ENCODE measurements around the gene NDUFA6. TPM values are rescaled to one million over a fixed set of nuclear protein-coding genes. Genes with fewer than 3 reads are reported as not detected.

The NDUFA6 gene
- total RNA-seq, 6 experiments from 2014 or later: 69.6 to 90.2 (median 81.9) TPM

DNA sequence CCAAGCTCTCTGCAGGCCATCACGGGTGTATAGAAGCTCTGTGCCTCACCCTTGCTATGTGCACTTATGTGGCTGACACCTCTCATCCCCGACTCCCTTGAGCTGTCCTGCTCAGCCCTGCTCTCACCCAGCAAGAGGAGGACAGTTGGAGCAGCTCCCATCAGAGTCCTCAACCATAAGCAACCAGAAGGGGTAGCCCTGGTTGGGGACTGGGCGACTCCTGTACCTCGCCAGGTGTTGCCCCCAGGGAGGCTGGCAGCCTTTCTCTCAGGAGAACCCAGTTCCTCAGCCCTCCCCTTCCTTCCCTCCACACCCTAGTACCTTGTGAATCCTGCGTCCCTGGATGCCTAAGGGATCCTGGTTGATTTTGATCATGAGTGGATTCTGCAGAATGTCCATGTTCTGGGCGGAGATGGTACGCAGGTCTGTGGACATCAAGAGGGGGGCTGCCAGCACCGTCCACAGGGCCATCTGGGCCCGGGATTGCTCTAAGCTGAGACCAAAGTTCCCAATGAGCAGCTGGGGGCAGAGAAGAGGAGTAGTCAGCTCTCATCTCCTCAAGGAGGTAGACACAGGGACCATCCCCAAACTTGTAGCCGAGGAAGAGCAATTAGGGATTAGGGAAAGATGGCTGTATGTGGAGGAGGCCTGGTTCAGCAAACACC lies 27.9 kb downstream of the NDUFA6 start:
- peaks cover 19% of the 10 kb centered on the region for H3K36me3 Mint-ChIP-seq (ENCODE audit: low read depth)
- no peak overlapping the region for H3K4me3 Mint-ChIP-seq
- no peak overlapping the region for H3K27ac Mint-ChIP-seq
- no peak for DNase-seq
- H3K9me3 Mint-ChIP-seq: no peaks in the 10 kb centered on the region
- no peaks in the 10 kb centered on the region for H3K4me1 Mint-ChIP-seq (ENCODE audit: low read depth)
- no peak for TF ChIP-seq CTCF (IDR thresholded peaks at IDR 0.05)
- no peaks in the 10 kb centered on the region for H3K27me3 Mint-ChIP-seq (ENCODE audit: insufficient read depth)

- Mint-ChIP-seq H3K36me3 (ENCODE audit: low read depth) (peaks cover 34% of the 10 kb centered on the region), H3K27me3 (ENCODE audit: insufficient read depth) (no peaks in the 10 kb centered on the region), H3K9me3 (peaks cover 15% of the 10 kb centered on the region), H3K4me1 (ENCODE audit: low read depth) (no peaks in the 10 kb centered on the region), H3K4me3 (no peak overlapping the region), H3K27ac (no peak overlapping the region)
- TF ChIP-seq CTCF (IDR thresholded peaks at IDR 0.05): no peak
- DNase-seq: no peak
These were observed 29.5 kb downstream of the NDUFA6 start for GRCh38 chr22:42061041-42061440.

- Mint-ChIP-seq H3K9me3 (peaks cover 17% of the 10 kb centered on the region), H3K4me3 (no peak overlapping the region), H3K4me1 (ENCODE audit: low read depth) (no peaks in the 10 kb centered on the region), H3K27ac (no peak overlapping the region), H3K27me3 (ENCODE audit: insufficient read depth) (no peaks in the 10 kb centered on the region), H3K36me3 (ENCODE audit: low read depth) (peaks cover 38% of the 10 kb centered on the region)
- no peak for DNase-seq
- TF ChIP-seq CTCF (IDR thresholded peaks at IDR 0.05): no peak
These were observed 30.1 kb downstream of the NDUFA6 start for GRCh38 chr22:42060489-42060888.

DNA sequence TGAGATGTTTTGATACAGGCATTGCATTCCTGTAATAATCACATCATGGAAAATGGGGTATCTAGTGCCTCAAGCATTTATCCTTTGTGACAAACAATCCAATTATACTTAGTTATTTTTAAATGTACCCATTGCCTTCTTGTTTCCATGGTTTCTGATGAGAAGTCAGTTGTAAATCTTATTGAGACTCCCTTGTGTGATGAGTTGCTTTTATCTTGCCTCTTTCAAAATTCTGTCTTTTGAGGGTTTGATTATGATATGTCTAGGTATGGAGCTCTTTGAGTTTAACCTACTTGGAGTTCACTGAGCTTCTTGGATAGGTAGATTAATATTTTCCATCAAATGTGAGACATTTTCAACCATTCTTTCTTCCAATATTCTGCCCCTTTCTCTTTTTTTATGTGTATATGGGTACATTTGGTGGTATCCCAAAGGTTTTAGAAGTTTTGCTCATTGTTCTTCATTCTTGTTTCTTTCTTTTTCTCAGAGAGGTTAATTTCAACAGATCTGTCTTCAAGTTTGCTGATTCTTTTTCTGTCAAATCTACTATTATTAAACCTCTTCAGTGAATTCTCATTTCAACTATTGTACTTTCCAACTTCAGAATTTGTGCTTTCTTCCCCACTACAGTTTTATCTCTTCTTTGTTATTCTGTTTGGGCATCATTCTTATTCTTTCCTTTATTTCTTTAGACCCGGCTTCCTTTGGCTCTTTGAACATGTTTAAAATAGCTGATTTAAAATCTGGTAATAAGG lies 33.6 kb downstream of the NDUFA6 start:
- TF ChIP-seq CTCF (IDR thresholded peaks at IDR 0.05): no peak
- Mint-ChIP-seq H3K4me3 (no peak overlapping the region), H3K27me3 (ENCODE audit: insufficient read depth) (no peaks in the 10 kb centered on the region), H3K4me1 (ENCODE audit: low read depth) (no peaks in the 10 kb centered on the region), H3K27ac (no peak overlapping the region), H3K36me3 (ENCODE audit: low read depth) (peaks cover 38% of the 10 kb centered on the region), H3K9me3 (peaks cover 17% of the 10 kb centered on the region)
- no peak for DNase-seq

- no peak overlapping the region for H3K27ac Mint-ChIP-seq
- TF ChIP-seq CTCF (IDR thresholded peaks at IDR 0.05): no peak
- H3K4me1 Mint-ChIP-seq (ENCODE audit: low read depth): no peaks in the 10 kb centered on the region
- H3K27me3 Mint-ChIP-seq (ENCODE audit: insufficient read depth): no peaks in the 10 kb centered on the region; the same call in 1 of the 2 replicates
- H3K9me3 Mint-ChIP-seq: peaks cover 17% of the 10 kb centered on the region
- H3K36me3 Mint-ChIP-seq (ENCODE audit: low read depth): peaks cover 19% of the 10 kb centered on the region
- no peak for DNase-seq
- no peak overlapping the region for H3K4me3 Mint-ChIP-seq
These were observed 37.8 kb downstream of the NDUFA6 start for GRCh38 chr22:42052765-42053164.
